Endothelial cell of umbilical vein (primary cell): ENCODE results near the gene ADRM1. TPM values are rescaled to one million over a fixed set of nuclear protein-coding genes. Genes with fewer than 3 reads are reported as not detected.

Experiments used
- BruUV-seq: library from RNA; stranded (reverse); fragments of 400-500 nt; replicated peaks from 2 replicates; lab custom pipeline; 2021; lab: Mats Ljungman, UMichigan
- CTCF ChIA-PET: fragments of 300-600, 350-600 bp; sonication (Branson Sonifier 250); formaldehyde crosslinking; loops from one replicate; lab custom pipeline; 2021; ENCODE audit warnings: antibody characterized with exemption, inconsistent platforms; lab: Charles Lee
- POLR2A ChIA-PET: fragments of 300-600, 350-600 bp; sonication (Branson Sonifier 250); formaldehyde crosslinking; loops from one replicate; lab custom pipeline; 2021; ENCODE audit warnings: antibody characterized with exemption, inconsistent platforms; lab: Charles Lee
- DNase-seq: peaks from one replicate; pipeline ENCODE4 v3.0.0-alpha.2; 2011; ENCODE audit warnings: low read depth, low spot score
- FAIRE-seq: peaks from 2 replicates; lab custom pipeline; 2011; peaks lifted over from hg19 to GRCh38; lab: Jason Lieb, UNC
- H2AFZ ChIP-seq: 2 replicates; pipeline ENCODE4 v1.6.0; 2012; ENCODE audit warnings: low read depth, low read length, control low read depth, inconsistent platforms
- H3K27ac ChIP-seq: 2 replicates; pipeline ENCODE4 v1.5.1; 2011; ENCODE audit warnings: low read depth, mild to moderate bottlenecking, control low read depth, low read length, moderate library complexity; ENCODE audit not compliant: insufficient read depth
- H3K27me3 ChIP-seq, 2 experiments: 2 replicates each; pipeline versions ENCODE4 v1.6.0 to v1.6.1; 2011; ENCODE audit warnings: low read length in 2 of 2, mixed read lengths in 1 of 2; ENCODE audit not compliant: control insufficient read depth in 2 of 2, insufficient read depth in 2 of 2
- H3K36me3 ChIP-seq, 2 experiments: 2 replicates in 1 of 2; 3 replicates in 1 of 2; pipeline ENCODE4 v1.5.1; 2011; ENCODE audit warnings: low read length in 2 of 2, mild to moderate bottlenecking in 1 of 2, moderate library complexity in 1 of 2; ENCODE audit not compliant: control insufficient read depth in 2 of 2, insufficient read depth in 2 of 2; ENCODE audit errors: extremely low read depth in 1 of 2
- H3K4me1 ChIP-seq: 3 replicates; pipeline ENCODE4 v1.5.1; 2011; ENCODE audit warnings: mild to moderate bottlenecking, low read length; ENCODE audit not compliant: control insufficient read depth, insufficient read depth; ENCODE audit errors: extremely low read depth
- H3K4me2 ChIP-seq: 2 replicates; pipeline ENCODE4 v1.6.1; 2011; ENCODE audit warnings: low read length, control low read depth, mixed read lengths; ENCODE audit not compliant: insufficient read depth
- H3K4me3 ChIP-seq, 3 experiments: fragments of 200-600 bp in 1 of 3; sonication (generic), shearing (Covaris generic) in 1 of 3; replicated peaks in 1 of 3; 2 replicates each; pipeline ENCODE4 v1.5.1; 2011 to 2016; ENCODE audit warnings: control low read depth in 3 of 3, low read length in 3 of 3, mild to moderate bottlenecking in 2 of 3, inconsistent platforms in 1 of 3, low read depth in 1 of 3, moderate library complexity in 1 of 3; ENCODE audit not compliant: insufficient read depth in 1 of 3
- H3K79me2 ChIP-seq: 2 replicates; pipeline ENCODE4 v1.6.0; 2012; ENCODE audit warnings: low read length, inconsistent platforms; ENCODE audit not compliant: control insufficient read depth, insufficient read depth
- H3K9ac ChIP-seq: replicated peaks from 2 replicates; pipeline ENCODE3; 2011; ENCODE audit warnings: low read length, control low read depth; ENCODE audit not compliant: insufficient read depth; ENCODE audit errors: extremely low read depth
- H3K9me1 ChIP-seq: replicated peaks from 3 replicates; pipeline ENCODE4 v1.6.0; 2011; ENCODE audit warnings: mild to moderate bottlenecking, low read length; ENCODE audit not compliant: control insufficient read depth, insufficient read depth; ENCODE audit errors: extremely low read depth
- H3K9me3 ChIP-seq: replicated peaks from 2 replicates; pipeline ENCODE4 v1.5.1; 2012; ENCODE audit warnings: low read length, inconsistent platforms; ENCODE audit not compliant: control insufficient read depth, insufficient read depth
- H4K20me1 ChIP-seq: replicated peaks from 2 replicates; pipeline ENCODE3; 2011; ENCODE audit warnings: mild to moderate bottlenecking, low read length; ENCODE audit not compliant: control insufficient read depth, insufficient read depth; ENCODE audit errors: extremely low read depth
- EZH2 ChIP-seq: IDR thresholded peaks from 2 replicates; pipeline ENCODE4 v1.6.1; 2012; ENCODE audit warnings: borderline replicate concordance, low read depth, mild to moderate bottlenecking, moderate library complexity, low read length, inconsistent platforms; ENCODE audit not compliant: severe bottlenecking
- FOS ChIP-seq: IDR thresholded peaks from 2 replicates; pipeline ENCODE4 v1.6.1; 2011; ENCODE audit warnings: mild to moderate bottlenecking, low read length, moderate library complexity, borderline replicate concordance; ENCODE audit not compliant: insufficient read depth
- GATA2 ChIP-seq: IDR thresholded peaks from 2 replicates; pipeline ENCODE4 v1.7.0; 2011; ENCODE audit warnings: low read depth, mild to moderate bottlenecking, moderate library complexity, mixed read lengths, low read length; ENCODE audit not compliant: insufficient read length, insufficient read depth
- JUN ChIP-seq: IDR thresholded peaks from 2 replicates; pipeline ENCODE4 v1.6.1; 2011; ENCODE audit warnings: borderline replicate concordance, low read depth; ENCODE audit not compliant: insufficient read length, insufficient read depth
- MAX ChIP-seq: IDR thresholded peaks from 2 replicates; pipeline ENCODE4 v1.6.1; 2011; ENCODE audit not compliant: insufficient read depth, insufficient read length
- MYC ChIP-seq: IDR thresholded peaks from one replicate; pipeline ENCODE4 v1.6.1; 2011; ENCODE audit warnings: mild to moderate bottlenecking, low read depth, low read length
- POLR2A ChIP-seq: IDR thresholded peaks from 2 replicates; pipeline ENCODE4 v1.6.1; 2012; ENCODE audit warnings: low read depth, mild to moderate bottlenecking, control low read depth, low read length
- POLR2AphosphoS5 ChIP-seq: IDR thresholded peaks from 2 replicates; pipeline ENCODE4 v1.6.1; 2012; ENCODE audit warnings: low read depth, mild to moderate bottlenecking, control low read depth, low read length, moderate library complexity; ENCODE audit not compliant: insufficient read depth
- dilution Hi-C: fragments of 300-500 bp; cut with MboI; formaldehyde crosslinking; loops from one replicate; pipeline ENCODE4 v1.15.0; 2019; ENCODE audit warnings: low sequenced_read_pairs; ENCODE audit not compliant: extremely low pct_ligation_motif_present
- intact Hi-C: fragments of 100-400 bp; cut with micrococcal nuclease; formaldehyde crosslinking; loops from one replicate; pipeline ENCODE4 v1.10.0; 2022
- polyA plus RNA-seq, 4 experiments: library from polyadenylated mRNA; depleted of rRNA in 3 of 4; stranded (reverse) in 3 of 4; unstranded in 1 of 4; fragments of >200 nt; gene quantifications; 2 replicates each; pipeline versions ENCODE4 v1.2.1 to v1.2.3, GENCODE V29; 2011 to 2012; ENCODE audit warnings: missing spikeins in 1 of 4
- total RNA-seq: library from RNA; stranded (reverse); gene quantifications from 2 replicates; pipeline ENCODE4 v1.2.3, GENCODE V29; 2021
- TF ChIP-seq, protein P1 (sequence below), 2 donors: IDR thresholded peaks; 1 replicate in 1 of 2; 2 replicates in 1 of 2; pipeline ENCODE4 v1.5.1; 2011; ENCODE audit warnings: low read length in 2 of 2, mild to moderate bottlenecking in 2 of 2, moderate library complexity in 2 of 2, control low read depth in 1 of 2, inconsistent platforms in 1 of 2, low read depth in 1 of 2; ENCODE audit not compliant: insufficient read depth in 1 of 2; ENCODE audit errors: extremely low read depth in 1 of 2

ADRM1 gene
- total and polyA plus RNA-seq, 2 donors (not counting 3 experiments of a cell fraction or from before 2014, with no cell fraction given), result 154 to 179 TPM

DNA sequence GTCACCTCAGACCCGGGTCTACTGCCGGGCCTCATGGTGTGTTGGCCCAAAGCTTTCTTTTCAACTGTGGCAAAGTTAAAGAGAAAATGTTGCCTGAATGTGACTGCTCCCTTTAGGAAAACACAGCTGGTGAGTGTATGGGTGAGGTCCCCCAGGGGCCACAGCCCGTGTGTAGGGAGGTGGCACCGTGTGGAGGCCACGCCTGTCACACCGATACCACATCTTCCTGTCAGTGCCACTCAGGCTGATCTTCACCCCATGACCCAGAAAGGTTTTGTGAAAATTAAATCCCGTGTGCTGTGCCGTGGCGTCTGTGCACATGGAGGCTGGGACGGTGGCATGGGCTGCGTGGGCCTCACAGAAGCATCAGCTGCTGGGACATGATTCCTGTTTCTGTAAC is 10.7 kb upstream of the ADRM1 start:
- no peak overlapping the region for H3K27ac ChIP-seq
- H4K20me1 ChIP-seq, result no peaks in the 10 kb centered on the region
- H2AFZ ChIP-seq, result no peak overlapping the region
- H3K79me2 ChIP-seq, result no peaks in the 10 kb centered on the region
- H3K27me3 ChIP-seq, result no peaks in the 10 kb centered on the region
- peaks cover 2 to 14% of the 10 kb centered on the region in 2 experiments for H3K36me3 ChIP-seq
- intact Hi-C loops, result no loop called here
- no peak overlapping the region for H3K4me3 ChIP-seq
- no peaks in the 10 kb centered on the region for H3K4me1 ChIP-seq
- BruUV-seq, result no TSS peak
- H3K9ac ChIP-seq, result no peak overlapping the region
- no peak for DNase-seq
- POLR2A ChIA-PET, result interaction anchor here (0.7 kb wide), 1 partner anchor 9 kb away, joined by 3 read pairs; no protein-coding TSS in a partner anchor
- TF ChIP-seq JUN (no peak), MAX (no peak), POLR2AphosphoS5 (no peak), FOS (no peak), MYC (no peak), POLR2A (no peak), GATA2 (no peak), EZH2 (no peak)
- TF ChIP-seq, protein P1, sequence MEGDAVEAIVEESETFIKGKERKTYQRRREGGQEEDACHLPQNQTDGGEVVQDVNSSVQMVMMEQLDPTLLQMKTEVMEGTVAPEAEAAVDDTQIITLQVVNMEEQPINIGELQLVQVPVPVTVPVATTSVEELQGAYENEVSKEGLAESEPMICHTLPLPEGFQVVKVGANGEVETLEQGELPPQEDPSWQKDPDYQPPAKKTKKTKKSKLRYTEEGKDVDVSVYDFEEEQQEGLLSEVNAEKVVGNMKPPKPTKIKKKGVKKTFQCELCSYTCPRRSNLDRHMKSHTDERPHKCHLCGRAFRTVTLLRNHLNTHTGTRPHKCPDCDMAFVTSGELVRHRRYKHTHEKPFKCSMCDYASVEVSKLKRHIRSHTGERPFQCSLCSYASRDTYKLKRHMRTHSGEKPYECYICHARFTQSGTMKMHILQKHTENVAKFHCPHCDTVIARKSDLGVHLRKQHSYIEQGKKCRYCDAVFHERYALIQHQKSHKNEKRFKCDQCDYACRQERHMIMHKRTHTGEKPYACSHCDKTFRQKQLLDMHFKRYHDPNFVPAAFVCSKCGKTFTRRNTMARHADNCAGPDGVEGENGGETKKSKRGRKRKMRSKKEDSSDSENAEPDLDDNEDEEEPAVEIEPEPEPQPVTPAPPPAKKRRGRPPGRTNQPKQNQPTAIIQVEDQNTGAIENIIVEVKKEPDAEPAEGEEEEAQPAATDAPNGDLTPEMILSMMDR (IDR thresholded peaks at IDR 0.05; ENCODE audit: extremely low read depth in 1 of 2, insufficient read depth in 1 of 2, low read depth in 1 of 2, low read length in 2 of 2), result no peak
- H3K9me3 ChIP-seq, result no peaks in the 10 kb centered on the region
- H3K9me1 ChIP-seq, result no peaks in the 10 kb centered on the region
- CTCF ChIA-PET, result no interaction called here
- FAIRE-seq, result no peak
- dilution Hi-C loops, result no loop called here
- H3K4me2 ChIP-seq, result no peak overlapping the region
